ENCODE measurements around the gene LRMDA.
"Not testable (repeated sequence)": the region's sequence is repeated elsewhere in the genome, so short reads cannot be mapped to it uniquely, and the experiment has no call there.

The LRMDA gene

DNA sequence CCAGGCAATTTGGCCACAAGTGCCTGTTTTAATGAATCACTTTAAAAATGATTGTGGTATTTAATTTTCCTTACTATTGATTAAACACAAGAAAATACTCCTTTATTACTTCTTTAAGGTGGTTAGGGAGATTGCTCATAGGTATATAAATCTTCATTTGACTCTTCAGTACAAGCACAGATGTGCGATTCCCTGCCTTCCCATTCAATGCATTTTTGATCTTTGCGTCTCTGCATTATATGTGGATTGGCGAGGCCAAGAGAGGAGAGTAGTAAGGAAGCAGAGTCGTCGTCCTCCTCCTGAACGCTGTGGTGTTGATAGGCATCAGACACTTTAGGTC, 683.7 kb downstream of the LRMDA start:
- DNase-seq = no peak

DNA sequence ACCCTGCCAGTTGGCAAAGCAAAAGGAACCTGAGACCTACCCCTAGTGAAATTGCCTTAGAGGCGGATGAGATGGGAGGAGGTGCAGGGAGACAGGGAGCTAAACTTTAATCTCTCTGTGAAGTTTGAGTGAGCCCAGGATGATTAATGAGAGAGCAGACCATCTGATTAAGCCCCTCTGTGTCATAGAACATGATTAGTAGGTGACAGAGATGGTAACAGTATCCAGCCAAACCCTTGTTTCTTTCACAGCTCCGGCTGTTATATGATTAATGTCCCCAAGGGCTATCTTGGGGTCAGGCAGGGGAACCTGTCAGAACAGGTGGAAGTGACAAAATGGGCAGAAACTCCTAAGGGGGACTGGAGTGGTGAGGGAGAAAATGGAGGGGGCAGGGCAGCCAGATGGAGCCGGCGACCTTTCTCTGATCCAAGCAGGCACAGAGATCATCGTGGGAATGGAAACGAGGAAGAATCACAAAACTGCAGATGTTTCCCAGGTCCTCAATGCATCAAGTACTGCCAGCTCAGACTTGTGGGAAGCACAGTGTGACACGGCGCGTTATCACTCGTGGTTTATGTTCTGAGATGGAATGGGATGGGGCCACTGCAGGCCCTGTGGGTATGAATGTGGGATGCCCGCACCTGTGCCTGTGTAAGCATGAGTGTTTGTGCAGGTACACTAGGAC, 684.2 kb downstream of the LRMDA start:
- DNase-seq = no peak

DNA sequence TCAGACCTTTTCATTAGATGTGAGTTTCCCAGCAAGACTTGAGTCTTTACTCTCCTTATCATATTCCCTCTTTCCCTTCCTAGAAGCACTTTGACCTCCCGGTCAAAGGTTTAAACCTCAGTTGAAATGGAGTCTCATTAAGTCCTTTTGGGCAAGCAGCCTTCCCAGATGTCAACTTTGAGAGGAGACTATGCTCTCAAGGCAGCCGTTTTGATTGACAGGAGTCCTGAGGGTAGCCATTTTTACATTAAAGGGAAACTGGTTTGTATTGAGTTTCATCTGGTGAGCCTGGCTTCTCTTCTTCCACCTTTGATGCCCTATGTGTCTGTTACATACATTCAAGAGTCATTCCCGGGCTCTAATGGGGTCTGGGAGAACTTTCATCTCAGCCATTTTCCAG, 685.1 kb downstream of the LRMDA start:
- no peak for DNase-seq

DNA sequence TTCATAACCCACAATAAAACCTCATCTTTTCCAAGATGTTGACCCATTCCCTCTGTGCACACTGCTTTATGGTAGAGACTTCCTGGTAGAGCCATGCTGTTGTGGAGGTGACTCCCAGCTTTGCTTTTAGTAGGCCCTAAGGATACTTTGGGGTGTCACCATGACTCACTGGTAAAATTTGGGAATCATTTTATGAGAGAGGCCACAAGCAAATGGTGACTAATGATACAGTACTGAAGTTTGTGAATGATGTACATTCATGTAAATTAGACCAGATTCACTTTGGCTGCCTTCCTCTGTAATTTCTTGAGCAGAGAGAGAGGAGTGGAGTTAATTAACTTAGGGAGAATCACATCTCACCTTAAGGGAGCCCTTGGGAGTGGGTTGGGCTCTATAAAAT, 686.5 kb downstream of the LRMDA start:
- DNase-seq = no peak

DNA sequence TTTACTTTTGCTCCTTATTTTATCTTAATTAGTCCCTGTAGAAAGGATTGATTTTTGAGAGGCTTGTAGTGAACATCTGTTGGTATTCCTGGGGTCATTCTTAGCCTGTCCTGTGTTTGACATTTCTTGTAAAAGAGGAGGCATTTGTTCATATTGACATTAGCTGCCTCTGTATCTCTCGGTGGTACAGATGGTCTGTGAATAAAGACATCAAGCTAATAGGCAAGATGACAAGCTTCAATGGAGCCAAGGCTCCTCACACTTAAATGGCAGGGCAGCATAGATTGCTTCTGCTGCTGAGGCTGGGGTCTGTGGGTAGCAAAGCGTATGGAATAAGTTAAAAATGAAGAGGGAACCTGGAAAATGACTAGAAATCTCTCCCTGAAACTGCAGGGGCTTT, 687.6 kb downstream of the LRMDA start:
- DNase-seq = no peak

GRCh38 chr10:76119515-76119914, 688.1 kb downstream of the LRMDA start:
- no peak for DNase-seq

GRCh38 chr10:76122056-76122455, 690.6 kb downstream of the LRMDA start:
- no peak for DNase-seq

DNA sequence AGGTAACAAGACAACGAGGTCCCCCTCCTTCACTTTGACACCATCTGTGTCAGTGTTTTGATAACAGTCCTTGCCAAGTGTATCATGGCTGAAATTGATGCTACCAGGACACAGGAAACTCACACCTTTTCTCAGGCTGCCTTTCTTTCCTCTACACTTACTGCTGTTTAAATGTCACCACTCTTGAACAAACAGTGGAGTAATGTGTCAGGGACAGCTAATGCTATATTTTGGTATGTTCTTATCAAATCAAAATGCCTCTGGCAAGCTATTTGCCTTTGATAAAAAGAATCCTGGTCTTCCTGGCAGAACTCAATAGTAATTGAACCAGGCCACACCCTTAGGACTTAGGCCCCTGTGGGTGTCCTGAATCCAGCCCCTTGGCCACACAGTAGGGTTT, 692.9 kb downstream of the LRMDA start:
- DNase-seq = no peak

DNA sequence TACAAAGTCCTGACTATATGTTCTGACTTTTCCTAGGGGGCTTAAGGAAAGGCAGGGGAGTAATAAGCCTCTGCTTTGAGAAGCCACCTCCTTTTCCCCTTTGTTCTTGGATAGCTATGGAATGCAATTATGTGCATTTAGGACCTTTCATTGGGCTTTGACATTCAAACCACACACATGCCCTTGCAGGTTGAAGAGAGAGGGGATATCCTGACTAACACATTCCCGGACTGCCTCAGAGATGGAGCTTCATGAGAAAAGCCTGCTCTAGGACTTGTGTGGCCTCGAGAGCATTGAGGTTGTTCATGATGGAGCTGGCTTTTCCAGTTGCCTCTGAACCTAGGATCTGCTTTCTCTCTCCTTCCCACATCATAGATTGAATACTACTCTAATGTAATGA, 694.5 kb downstream of the LRMDA start:
- no peak for DNase-seq

- DNase-seq = no peak
Observed at GRCh38 chr10:76126607-76127527, 695.4 kb downstream of the LRMDA start.

DNA sequence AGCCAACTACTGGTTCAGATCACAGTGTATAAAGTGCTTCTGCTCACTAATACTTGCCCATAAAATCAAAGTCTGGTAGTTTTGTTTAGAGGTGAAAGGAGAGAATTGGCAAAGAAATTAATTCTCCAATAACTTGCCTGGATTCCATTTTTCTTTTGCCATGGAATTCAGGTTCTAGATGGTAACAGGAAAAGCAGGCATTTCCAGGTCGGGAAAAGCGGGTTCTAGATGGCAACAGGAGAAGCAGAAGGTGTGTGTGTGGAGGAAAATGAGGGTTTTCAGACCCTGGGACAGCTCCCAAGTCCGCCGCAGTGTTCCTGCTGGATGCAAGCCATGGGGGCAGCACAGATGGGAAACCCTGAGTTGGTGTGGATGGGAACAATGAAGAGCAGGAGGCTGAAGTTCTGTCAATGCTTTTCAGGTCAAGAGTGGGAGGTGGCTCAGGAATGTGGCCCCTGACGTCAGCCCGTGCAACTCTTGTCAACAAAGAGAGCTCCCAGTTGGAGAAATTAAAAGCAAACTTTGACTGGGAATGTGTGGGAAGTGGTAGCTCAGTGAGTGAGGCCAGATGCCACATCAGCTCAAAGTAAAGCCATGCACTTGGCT, 696.7 kb downstream of the LRMDA start:
- no peak for DNase-seq

DNA sequence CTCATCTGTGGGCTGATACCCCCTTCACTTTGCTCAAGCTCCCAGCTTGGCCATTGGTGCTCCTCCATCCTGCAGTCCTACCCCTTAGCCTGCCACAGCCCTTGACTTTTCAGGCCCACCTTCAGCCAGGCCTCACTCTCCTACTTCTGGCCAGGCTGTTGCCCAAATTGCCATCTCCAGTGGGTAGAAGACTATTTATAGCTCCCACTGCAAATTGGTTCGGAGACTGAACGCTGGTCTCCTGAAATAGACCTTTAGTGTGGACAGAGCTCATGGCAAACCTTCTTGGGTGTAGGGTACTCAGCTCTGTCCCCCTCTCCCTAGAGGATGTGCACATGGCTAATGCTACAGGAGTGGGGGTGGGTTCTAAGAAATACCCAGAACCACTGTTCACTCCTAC, 697.8 kb downstream of the LRMDA start:
- DNase-seq = no peak

DNA sequence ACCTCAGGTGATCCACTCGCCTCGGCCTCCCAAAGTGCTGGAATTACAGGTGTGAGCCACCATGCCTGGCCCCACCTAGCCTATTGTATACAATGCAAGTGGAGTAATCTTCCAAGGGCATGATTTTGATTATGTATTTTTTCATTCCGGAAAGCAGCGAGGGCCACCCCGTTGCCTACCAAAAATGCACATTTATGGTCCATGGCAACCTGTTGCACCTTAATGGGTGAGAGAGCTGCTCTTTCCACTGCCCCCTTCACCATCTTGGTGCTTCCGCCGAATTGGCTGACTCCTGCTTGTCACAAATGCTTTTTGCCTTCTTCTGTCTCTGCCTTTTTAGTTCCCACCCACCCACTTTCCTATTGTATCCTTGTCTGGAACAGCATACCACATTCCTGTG, 699.5 kb downstream of the LRMDA start:
- DNase-seq = no peak

DNA sequence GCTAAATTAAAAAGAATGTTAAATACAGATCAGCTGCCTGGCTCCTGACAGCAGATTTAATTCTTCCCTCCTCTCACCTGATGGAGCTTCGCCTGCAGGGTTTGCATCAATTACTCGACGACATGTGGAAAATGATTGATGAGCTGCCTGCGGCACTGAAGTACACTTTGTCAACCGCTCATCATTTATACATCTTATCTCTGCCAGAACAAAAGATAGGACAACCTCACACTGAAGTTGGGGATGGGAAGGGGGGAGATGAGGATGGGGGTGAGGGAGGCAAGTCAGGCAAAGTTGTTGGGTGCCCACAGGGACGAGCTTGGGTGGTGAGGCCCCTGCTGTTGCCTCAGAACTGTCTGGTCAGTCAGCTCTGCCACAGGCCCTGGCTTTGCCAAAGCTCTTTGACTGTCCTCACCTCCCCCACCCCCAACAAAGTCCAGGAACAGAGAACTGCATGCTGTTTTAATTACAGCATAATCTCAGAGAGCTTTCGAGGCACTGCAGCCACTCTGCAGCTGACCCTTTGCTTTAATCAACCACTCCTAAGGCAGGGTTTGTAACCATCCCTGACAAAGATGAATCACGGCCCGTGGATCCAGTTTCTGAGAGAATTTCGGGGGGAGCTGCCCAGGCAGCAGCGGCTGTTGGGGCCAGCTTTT, 702.3 kb downstream of the LRMDA start:
- DNase-seq = no peak

- no peak for DNase-seq
Observed at GRCh38 chr10:76136961-76137360, 705.5 kb downstream of the LRMDA start.

DNA sequence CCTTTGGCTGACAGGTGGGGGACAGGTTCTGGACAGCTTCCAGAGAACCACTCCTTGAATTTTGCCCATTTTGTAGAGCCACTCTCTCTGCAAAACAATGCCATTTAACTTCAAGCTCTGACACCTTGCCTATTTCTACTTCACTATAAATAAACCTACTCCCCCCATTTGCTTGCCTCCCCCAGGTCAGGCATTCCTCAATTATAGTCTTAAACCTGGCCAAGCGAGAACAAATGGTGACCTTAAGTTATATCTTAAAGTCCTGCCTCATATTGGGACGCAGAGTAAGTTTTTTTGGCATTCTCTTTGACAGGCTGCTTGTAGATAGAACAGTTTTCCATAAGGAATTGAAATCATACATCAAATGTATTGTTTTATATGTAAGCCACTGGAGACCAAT, 706.9 kb downstream of the LRMDA start:
- no peak for DNase-seq

- DNase-seq = no peak
Observed at GRCh38 chr10:76138906-76139305, 707.5 kb downstream of the LRMDA start.

- DNase-seq = no peak
Observed at GRCh38 chr10:76139431-76139830, 708.0 kb downstream of the LRMDA start.

DNA sequence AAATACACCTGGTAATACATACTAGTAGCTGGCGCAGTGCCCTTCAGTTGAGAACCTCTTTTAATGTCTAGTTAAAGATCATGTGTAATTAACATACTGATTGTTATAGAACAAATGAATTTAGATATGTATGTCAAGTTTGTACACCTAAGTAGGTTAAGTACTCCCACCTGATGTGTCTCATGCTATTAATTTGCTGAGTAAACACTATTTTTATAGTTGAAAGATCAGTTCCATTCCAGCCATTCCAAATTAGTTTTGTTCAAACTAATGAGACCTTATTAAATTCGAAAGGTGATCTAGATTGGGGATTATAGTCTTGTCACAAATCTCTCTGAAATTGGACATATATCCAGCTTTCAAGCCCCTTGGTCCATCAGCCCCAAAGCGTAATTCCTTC, 710.0 kb downstream of the LRMDA start:
- DNase-seq = no peak

DNA sequence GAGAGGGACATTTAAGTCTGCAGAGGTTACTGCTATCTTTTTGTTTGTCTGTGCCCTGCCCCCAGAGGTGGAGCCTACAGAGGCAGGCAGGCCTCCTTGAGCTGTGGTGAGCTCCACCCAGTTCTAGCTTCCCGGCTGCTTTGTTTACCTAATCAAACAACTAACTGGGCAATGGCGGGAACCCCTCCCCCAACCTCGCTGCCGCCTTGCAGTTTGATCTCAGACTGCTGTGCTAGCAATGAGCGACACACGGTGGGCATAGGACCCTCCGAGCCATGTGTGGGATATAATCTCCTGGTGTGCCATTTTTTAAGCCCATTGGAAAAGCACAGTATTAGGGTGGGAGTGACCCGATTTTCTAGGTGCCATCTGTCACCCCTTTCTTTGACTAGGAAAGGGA, 716.8 kb downstream of the LRMDA start:
- not testable (repeated sequence) for DNase-seq

- DNase-seq = no peak
Observed at GRCh38 chr10:76149182-76149581, 717.8 kb downstream of the LRMDA start.

DNA sequence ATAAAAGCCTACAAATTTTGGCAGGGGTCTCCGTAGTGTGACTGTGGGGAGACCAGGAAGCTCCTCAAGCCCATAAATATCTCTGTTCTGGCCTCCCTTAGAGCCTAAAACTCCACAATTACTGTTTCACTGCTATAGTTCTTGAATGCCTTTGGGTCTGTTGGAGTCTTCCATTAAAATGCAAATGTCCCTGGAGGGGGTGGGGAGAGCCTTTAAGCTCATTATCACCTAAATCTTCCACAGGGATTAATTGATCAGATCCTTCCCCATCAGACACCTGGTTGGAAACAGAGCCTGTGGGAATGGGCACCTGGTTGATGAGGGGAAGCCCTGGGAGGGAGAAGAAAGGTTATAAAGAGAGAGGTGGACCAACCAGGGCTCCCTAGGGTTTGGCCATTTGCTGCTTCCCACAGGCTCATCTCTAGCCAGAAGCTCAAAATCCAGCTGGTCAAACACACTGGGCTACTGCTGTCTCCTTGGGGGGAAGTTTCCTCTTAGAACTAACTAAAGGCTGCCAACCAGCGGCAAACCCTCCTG, 718.2 kb downstream of the LRMDA start:
- no peak for DNase-seq
